SK-N-SH treated with all-trans-retinoic acid at 6 μM for 48 hours (cell line): Measurements from ENCODE around the gene MYOC.

Experiments
- ATAC-seq: fragments of 200-7000 bp; cut with Tn5 transposase; 3 replicates; pipeline ENCODE4 v1.9.1; 2020; ENCODE audit warnings: mild to moderate bottlenecking, moderate library complexity
- ARNTL ChIP-seq: fragments of 450-650 bp; formaldehyde crosslinking; IDR thresholded peaks from 2 replicates; pipeline ENCODE4 v1.5.0; 2020; ENCODE audit warnings: low read depth, mild to moderate bottlenecking, moderate library complexity, borderline replicate concordance
- BACH2 ChIP-seq: fragments of 250-450 bp; sonication (Bioruptor Pico); IDR thresholded peaks from 2 replicates; pipeline ENCODE4 v1.9.0; 2021; ENCODE audit warnings: mild to moderate bottlenecking, borderline replicate concordance
- CSDC2 ChIP-seq: fragments of 250-450 bp; sonication (Bioruptor Pico); IDR thresholded peaks from 2 replicates; pipeline ENCODE4 v1.5.0; 2020; ENCODE audit warnings: mild to moderate bottlenecking, moderate library complexity
- ESRRG ChIP-seq: fragments of 250-450 bp; sonication (Bioruptor Pico); IDR thresholded peaks from 2 replicates; pipeline ENCODE4 v1.6.1; 2021; ENCODE audit warnings: mild to moderate bottlenecking
- GLIS3 ChIP-seq: fragments of 250-450 bp; sonication (Bioruptor Pico); IDR thresholded peaks from 2 replicates; pipeline ENCODE4 v1.5.0; 2020; ENCODE audit warnings: mild to moderate bottlenecking, moderate library complexity
- ISL1 ChIP-seq: fragments of 250-450 bp; sonication (Bioruptor Pico); IDR thresholded peaks from 2 replicates; pipeline ENCODE4 v2.1.2; 2022; ENCODE audit warnings: mild to moderate bottlenecking, moderate library complexity
- OSR1 ChIP-seq: fragments of 250-450 bp; sonication (Bioruptor Pico); IDR thresholded peaks from 2 replicates; pipeline ENCODE4 v1.8.0; 2022; ENCODE audit warnings: moderate library complexity, mild to moderate bottlenecking, inconsistent platforms
- PPARA ChIP-seq: fragments of 250-450 bp; sonication (Bioruptor Pico); IDR thresholded peaks from 2 replicates; pipeline ENCODE4 v1.5.0; 2020; ENCODE audit warnings: mild to moderate bottlenecking, borderline replicate concordance
- RARB ChIP-seq: fragments of 250-450 bp; sonication (Bioruptor Pico); IDR thresholded peaks from 2 replicates; pipeline ENCODE4 v1.8.0; 2021; ENCODE audit warnings: mild to moderate bottlenecking, moderate library complexity
- SNAI2 ChIP-seq: fragments of 250-450 bp; sonication (Bioruptor Pico); IDR thresholded peaks from 2 replicates; pipeline ENCODE4 v1.5.0; 2020; ENCODE audit warnings: mild to moderate bottlenecking, moderate library complexity
- TCF4 ChIP-seq: fragments of 250-450 bp; sonication (Bioruptor Pico); IDR thresholded peaks from 2 replicates; pipeline ENCODE4 v1.8.0; 2021; ENCODE audit warnings: mild to moderate bottlenecking, moderate library complexity, borderline replicate concordance
- TOX ChIP-seq: fragments of 250-450 bp; sonication (Bioruptor Pico); IDR thresholded peaks from 2 replicates; pipeline ENCODE4 v1.8.0; 2021; ENCODE audit warnings: mild to moderate bottlenecking, moderate library complexity, borderline replicate concordance
- ZC3H10 ChIP-seq: fragments of 250-450 bp; sonication (Bioruptor Pico); IDR thresholded peaks from 2 replicates; pipeline ENCODE4 v1.5.1; 2021; ENCODE audit warnings: mild to moderate bottlenecking, moderate library complexity
- ZFP30 ChIP-seq: fragments of 450-650 bp; formaldehyde crosslinking; IDR thresholded peaks from 2 replicates; pipeline ENCODE4 v1.5.0; 2022; ENCODE audit warnings: mild to moderate bottlenecking, moderate library complexity
- ZNF565 ChIP-seq: fragments of 450-650 bp; formaldehyde crosslinking; conservative IDR thresholded peaks from 2 replicates; pipeline ENCODE4 v1.5.0; 2020; ENCODE audit warnings: low read depth, mild to moderate bottlenecking, moderate library complexity
- ZNF70 ChIP-seq: fragments of 450-650 bp; formaldehyde crosslinking; IDR thresholded peaks from 2 replicates; pipeline ENCODE4 v1.5.0; 2020; ENCODE audit warnings: mild to moderate bottlenecking, moderate library complexity
- ZNF8 ChIP-seq: fragments of 450-650 bp; formaldehyde crosslinking; IDR thresholded peaks from 2 replicates; pipeline ENCODE4 v1.5.0; 2020; ENCODE audit warnings: mild to moderate bottlenecking, moderate library complexity
- TF ChIP-seq, protein P1 (sequence below): fragments of 250-450 bp; sonication (Bioruptor Pico); IDR thresholded peaks from 2 replicates; pipeline ENCODE4 v1.5.1; 2020; ENCODE audit warnings: low read depth, mild to moderate bottlenecking, moderate library complexity
- TF ChIP-seq, protein P2 (sequence below): fragments of 250-450 bp; sonication (Bioruptor Pico); IDR thresholded peaks from 2 replicates; pipeline ENCODE4 v1.5.0; 2020; ENCODE audit warnings: mild to moderate bottlenecking, moderate library complexity
- TF ChIP-seq, protein P3 (sequence below): fragments of 250-450 bp; sonication (Bioruptor Pico); IDR thresholded peaks from 2 replicates; pipeline ENCODE4 v1.8.0; 2020; ENCODE audit warnings: mild to moderate bottlenecking, moderate library complexity, borderline replicate concordance
- TF ChIP-seq, protein P4 (sequence below): fragments of 250-450 bp; sonication (Bioruptor Pico); IDR thresholded peaks from 2 replicates; pipeline ENCODE4 v1.8.0; 2021; ENCODE audit warnings: low read depth, mild to moderate bottlenecking, moderate library complexity, borderline replicate concordance
- TF ChIP-seq, protein P5 (sequence below): fragments of 250-450 bp; sonication (Bioruptor Pico); IDR thresholded peaks from 2 replicates; pipeline ENCODE4 v1.5.1; 2021; ENCODE audit warnings: mild to moderate bottlenecking, moderate library complexity

MYOC gene

DNA sequence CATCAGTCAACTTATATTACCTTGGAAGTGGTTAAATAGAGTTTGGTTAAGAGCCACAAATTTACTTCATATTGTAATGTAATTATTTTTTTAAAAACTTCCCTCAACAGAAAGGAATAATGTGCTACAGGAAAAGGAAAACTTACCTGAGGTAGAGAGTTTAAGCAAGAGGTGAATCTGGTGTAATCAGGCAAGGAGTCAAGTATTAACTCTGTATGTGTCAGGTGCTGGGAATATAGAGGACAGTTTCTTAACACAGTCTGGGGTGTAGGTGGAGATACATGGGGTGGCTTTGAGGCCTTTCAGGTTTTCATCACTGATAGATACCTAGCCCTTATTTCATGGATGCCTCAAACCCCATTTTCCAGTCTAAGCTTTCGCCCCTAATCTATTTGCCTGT is 56.4 kb downstream of the MYOC start:
- TF ChIP-seq BACH2 (no peak), TOX (CRISPR knock-in tag) (no peak), ARNTL (CRISPR knock-in tag) (no peak), SNAI2 (CRISPR knock-in tag) (no peak), ISL1 (no peak), ZNF8 (CRISPR knock-in tag) (no peak), ZFP30 (CRISPR knock-in tag) (no peak), GLIS3 (CRISPR knock-in tag) (no peak), TCF4 (CRISPR knock-in tag) (no peak), PPARA (CRISPR knock-in tag) (no peak), ESRRG (CRISPR knock-in tag) (no peak), RARB (CRISPR knock-in tag) (no peak), ZNF70 (CRISPR knock-in tag) (no peak)
- TF ChIP-seq, protein P1, sequence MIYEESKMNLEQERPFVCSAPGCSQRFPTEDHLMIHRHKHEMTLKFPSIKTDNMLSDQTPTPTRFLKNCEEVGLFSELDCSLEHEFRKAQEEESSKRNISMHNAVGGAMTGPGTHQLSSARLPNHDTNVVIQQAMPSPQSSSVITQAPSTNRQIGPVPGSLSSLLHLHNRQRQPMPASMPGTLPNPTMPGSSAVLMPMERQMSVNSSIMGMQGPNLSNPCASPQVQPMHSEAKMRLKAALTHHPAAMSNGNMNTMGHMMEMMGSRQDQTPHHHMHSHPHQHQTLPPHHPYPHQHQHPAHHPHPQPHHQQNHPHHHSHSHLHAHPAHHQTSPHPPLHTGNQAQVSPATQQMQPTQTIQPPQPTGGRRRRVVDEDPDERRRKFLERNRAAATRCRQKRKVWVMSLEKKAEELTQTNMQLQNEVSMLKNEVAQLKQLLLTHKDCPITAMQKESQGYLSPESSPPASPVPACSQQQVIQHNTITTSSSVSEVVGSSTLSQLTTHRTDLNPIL (CRISPR knock-in tag) = no peak
- TF ChIP-seq, protein P2, sequence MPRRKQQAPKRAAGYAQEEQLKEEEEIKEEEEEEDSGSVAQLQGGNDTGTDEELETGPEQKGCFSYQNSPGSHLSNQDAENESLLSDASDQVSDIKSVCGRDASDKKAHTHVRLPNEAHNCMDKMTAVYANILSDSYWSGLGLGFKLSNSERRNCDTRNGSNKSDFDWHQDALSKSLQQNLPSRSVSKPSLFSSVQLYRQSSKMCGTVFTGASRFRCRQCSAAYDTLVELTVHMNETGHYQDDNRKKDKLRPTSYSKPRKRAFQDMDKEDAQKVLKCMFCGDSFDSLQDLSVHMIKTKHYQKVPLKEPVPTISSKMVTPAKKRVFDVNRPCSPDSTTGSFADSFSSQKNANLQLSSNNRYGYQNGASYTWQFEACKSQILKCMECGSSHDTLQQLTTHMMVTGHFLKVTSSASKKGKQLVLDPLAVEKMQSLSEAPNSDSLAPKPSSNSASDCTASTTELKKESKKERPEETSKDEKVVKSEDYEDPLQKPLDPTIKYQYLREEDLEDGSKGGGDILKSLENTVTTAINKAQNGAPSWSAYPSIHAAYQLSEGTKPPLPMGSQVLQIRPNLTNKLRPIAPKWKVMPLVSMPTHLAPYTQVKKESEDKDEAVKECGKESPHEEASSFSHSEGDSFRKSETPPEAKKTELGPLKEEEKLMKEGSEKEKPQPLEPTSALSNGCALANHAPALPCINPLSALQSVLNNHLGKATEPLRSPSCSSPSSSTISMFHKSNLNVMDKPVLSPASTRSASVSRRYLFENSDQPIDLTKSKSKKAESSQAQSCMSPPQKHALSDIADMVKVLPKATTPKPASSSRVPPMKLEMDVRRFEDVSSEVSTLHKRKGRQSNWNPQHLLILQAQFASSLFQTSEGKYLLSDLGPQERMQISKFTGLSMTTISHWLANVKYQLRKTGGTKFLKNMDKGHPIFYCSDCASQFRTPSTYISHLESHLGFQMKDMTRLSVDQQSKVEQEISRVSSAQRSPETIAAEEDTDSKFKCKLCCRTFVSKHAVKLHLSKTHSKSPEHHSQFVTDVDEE (CRISPR knock-in tag) = no peak
- TF ChIP-seq, protein P3, sequence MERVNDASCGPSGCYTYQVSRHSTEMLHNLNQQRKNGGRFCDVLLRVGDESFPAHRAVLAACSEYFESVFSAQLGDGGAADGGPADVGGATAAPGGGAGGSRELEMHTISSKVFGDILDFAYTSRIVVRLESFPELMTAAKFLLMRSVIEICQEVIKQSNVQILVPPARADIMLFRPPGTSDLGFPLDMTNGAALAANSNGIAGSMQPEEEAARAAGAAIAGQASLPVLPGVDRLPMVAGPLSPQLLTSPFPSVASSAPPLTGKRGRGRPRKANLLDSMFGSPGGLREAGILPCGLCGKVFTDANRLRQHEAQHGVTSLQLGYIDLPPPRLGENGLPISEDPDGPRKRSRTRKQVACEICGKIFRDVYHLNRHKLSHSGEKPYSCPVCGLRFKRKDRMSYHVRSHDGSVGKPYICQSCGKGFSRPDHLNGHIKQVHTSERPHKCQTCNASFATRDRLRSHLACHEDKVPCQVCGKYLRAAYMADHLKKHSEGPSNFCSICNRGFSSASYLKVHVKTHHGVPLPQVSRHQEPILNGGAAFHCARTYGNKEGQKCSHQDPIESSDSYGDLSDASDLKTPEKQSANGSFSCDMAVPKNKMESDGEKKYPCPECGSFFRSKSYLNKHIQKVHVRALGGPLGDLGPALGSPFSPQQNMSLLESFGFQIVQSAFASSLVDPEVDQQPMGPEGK (CRISPR knock-in tag) = no peak
- peak; percentile 14; the same call in 1 of the 3 replicates for ATAC-seq

DNA sequence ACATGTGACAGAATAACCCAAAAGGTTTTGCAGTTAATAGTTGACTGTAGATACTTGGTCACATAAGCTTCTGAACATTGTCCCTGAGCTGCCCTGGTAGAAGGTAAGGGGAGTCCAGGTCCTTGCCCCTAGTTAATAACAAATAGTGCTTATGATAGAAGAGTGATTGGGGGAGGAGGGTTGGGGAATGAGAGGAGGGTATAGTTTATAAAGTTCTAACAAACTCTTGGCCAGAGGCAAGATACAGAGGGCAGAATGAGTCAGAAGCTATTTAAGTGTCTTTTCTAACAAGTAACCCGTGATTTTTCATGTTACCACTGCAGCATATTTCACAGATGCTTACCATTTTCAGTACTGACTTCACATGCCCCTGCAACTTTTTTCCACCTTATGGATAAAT is 57.2 kb downstream of the MYOC start:
- no peak for ATAC-seq
- TF ChIP-seq ZNF565 = no peak
- TF ChIP-seq, protein P1 (CRISPR knock-in tag) = no peak
- TF ChIP-seq, protein P3 (CRISPR knock-in tag) = no peak
- TF ChIP-seq, protein P4, sequence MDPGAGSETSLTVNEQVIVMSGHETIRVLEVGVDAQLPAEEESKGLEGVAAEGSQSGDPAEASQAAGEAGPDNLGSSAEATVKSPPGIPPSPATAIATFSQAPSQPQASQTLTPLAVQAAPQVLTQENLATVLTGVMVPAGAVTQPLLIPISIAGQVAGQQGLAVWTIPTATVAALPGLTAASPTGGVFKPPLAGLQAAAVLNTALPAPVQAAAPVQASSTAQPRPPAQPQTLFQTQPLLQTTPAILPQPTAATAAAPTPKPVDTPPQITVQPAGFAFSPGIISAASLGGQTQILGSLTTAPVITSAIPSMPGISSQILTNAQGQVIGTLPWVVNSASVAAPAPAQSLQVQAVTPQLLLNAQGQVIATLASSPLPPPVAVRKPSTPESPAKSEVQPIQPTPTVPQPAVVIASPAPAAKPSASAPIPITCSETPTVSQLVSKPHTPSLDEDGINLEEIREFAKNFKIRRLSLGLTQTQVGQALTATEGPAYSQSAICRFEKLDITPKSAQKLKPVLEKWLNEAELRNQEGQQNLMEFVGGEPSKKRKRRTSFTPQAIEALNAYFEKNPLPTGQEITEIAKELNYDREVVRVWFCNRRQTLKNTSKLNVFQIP (CRISPR knock-in tag) = no peak
- no peak for TF ChIP-seq OSR1 (CRISPR knock-in tag)
- TF ChIP-seq RARB (CRISPR knock-in tag) = no peak
- no peak for TF ChIP-seq GLIS3 (CRISPR knock-in tag)
- TF ChIP-seq TOX (CRISPR knock-in tag) = no peak
- TF ChIP-seq, protein P5, sequence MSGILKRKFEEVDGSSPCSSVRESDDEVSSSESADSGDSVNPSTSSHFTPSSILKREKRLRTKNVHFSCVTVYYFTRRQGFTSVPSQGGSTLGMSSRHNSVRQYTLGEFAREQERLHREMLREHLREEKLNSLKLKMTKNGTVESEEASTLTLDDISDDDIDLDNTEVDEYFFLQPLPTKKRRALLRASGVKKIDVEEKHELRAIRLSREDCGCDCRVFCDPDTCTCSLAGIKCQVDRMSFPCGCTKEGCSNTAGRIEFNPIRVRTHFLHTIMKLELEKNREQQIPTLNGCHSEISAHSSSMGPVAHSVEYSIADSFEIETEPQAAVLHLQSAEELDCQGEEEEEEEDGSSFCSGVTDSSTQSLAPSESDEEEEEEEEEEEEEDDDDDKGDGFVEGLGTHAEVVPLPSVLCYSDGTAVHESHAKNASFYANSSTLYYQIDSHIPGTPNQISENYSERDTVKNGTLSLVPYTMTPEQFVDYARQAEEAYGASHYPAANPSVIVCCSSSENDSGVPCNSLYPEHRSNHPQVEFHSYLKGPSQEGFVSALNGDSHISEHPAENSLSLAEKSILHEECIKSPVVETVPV (CRISPR knock-in tag) = no peak
- no peak for TF ChIP-seq ZC3H10 (CRISPR knock-in tag)
- no peak for TF ChIP-seq CSDC2
- no peak for TF ChIP-seq SNAI2 (CRISPR knock-in tag)
- TF ChIP-seq, all 23 proteins: peak for 0
